Epithelial cell of esophagus (primary cell): ENCODE measurements around the gene CENPP.
A peak's percentile ranks its signal among the peaks of the same experiment; 100 is the strongest.

ENCODE experiments used
- DNase-seq: peaks from one replicate; pipeline ENCODE4 v3.0.0; 2010; ENCODE audit warnings: low read depth
- H3K4me3 ChIP-seq: 2 replicates; pipeline ENCODE4 v1.5.1; 2011; ENCODE audit warnings: mild to moderate bottlenecking, low read length, control low read depth
- CTCF ChIP-seq: IDR thresholded peaks from 2 replicates; pipeline ENCODE4 v1.5.1; 2011; ENCODE audit warnings: low read depth, mild to moderate bottlenecking, low read length, control low read depth, inconsistent platforms; ENCODE audit not compliant: insufficient read depth; ENCODE audit errors: missing control alignments

Gene CENPP

GRCh38 chr9:92325269-92325990, at the start of gene CENPP, which contains the start of gene NOL8:
Gene CENPP, plus strand, starts transcription at chr9:92325953.
Gene NOL8, minus strand, starts transcription at chr9:92325350. Its CDS starts 1,189 bp downstream, at chr9:92324161.
- peak within 1 kb of the TSS; percentile 69 for H3K4me3 ChIP-seq
- DNase-seq: peak; percentile 92
- no peak for TF ChIP-seq CTCF

GRCh38 chr9:92276331-92277032, 49.3 kb upstream of the CENPP start:
- no peak for TF ChIP-seq CTCF
- peak; percentile 26 for DNase-seq
- H3K4me3 ChIP-seq: no peak overlapping the region

- H3K4me3 ChIP-seq: no peak overlapping the region
- DNase-seq: peak; percentile 27
- TF ChIP-seq CTCF: no peak
These were observed 47.6 kb upstream of the CENPP start for GRCh38 chr9:92278110-92278509.

- H3K4me3 ChIP-seq: no peak overlapping the region
- DNase-seq: no peak
- TF ChIP-seq CTCF: no peak
These were observed 46.5 kb upstream of the CENPP start for GRCh38 chr9:92279302-92279701.

GRCh38 chr9:92289708-92290390, 35.9 kb upstream of the CENPP start:
- no peak overlapping the region for H3K4me3 ChIP-seq
- no peak for DNase-seq
- no peak for TF ChIP-seq CTCF

GRCh38 chr9:92290785-92291429, 34.8 kb upstream of the CENPP start:
- TF ChIP-seq CTCF: no peak
- no peak overlapping the region for H3K4me3 ChIP-seq
- no peak for DNase-seq
